Measurements from ENCODE around the gene INAFM1.
A peak's percentile ranks its signal among the peaks of the same experiment; 100 is the strongest.

The INAFM1 gene

GRCh38 chr19:47266401-47266941, 8.2 kb upstream of the INAFM1 start:
- H3K4me1 ChIP-seq = peaks cover 15% of the 10 kb centered on the region
- H3K27me3 ChIP-seq = no peaks in the 10 kb centered on the region
- no peak overlapping the region for H3K4me3 ChIP-seq
- no peak for TF ChIP-seq Cebpa-rat (IDR thresholded peaks at IDR 0.05)
- 0 out of 2 replicates have a peak, but pooled peaks cover 5% of the 10 kb centered on the region for H4K20me1 ChIP-seq
- no peak overlapping the region for H3K27ac ChIP-seq
- H3K9me3 ChIP-seq = no peaks in the 10 kb centered on the region
- H3K4me2 ChIP-seq = no peak overlapping the region
- no peak overlapping the region for H3K9ac ChIP-seq
- H3K36me3 ChIP-seq = peaks cover 94% of the 10 kb centered on the region

DNA sequence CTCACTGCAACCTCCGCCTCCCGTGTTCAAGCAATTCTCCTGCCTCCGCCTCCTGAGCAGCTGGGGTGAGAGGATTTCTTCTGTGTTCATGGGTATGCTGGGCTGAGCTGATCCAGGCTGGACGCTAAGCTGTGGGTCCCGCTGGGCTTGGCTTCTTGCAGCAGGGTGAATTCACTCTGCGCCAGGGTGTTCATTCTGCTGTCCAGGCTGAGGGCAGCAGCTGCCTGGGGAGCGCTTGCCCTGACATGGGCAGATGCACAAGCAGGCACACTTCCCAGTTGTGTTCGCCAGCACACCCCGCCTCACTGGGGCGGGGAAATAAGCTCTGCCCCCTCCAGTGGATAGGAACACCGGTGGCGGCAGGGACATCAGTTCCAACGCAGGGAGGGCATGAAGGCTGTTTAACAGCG, 7.3 kb upstream of the INAFM1 start:
- Histone ChIP-seq H3K9ac (no peak overlapping the region), H4K20me1 (0 out of 2 replicates have a peak, but pooled peaks cover 5% of the 10 kb centered on the region), H3K4me2 (no peak overlapping the region), H3K4me3 (no peak overlapping the region), H3K36me3 (peaks cover 90% of the 10 kb centered on the region), H3K27ac (no peak overlapping the region), H3K4me1 (peaks cover 11% of the 10 kb centered on the region), H3K27me3 (no peaks in the 10 kb centered on the region), H3K9me3 (no peaks in the 10 kb centered on the region)
- TF ChIP-seq Cebpa-rat (IDR thresholded peaks at IDR 0.05) = no peak

DNA sequence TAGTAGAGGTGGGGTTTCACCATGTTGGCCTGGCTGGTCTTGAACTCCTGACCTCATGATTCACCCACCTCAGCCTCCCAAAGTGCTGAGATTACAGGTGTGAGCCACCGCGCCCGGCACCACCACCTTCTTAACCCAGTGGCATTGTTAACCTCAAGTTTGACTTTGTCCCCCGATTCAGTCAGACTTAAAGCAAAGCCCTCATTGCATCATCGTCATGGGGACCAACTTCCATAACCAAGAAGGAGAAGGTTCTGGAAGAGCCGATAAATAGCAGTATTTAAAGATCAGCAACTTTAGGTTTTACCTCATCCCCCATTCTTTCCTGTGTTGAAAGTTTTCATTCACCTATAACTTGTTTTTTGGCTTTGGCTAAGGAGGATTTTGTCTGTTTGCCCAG, 6.7 kb upstream of the INAFM1 start:
- H3K27me3 ChIP-seq = no peaks in the 10 kb centered on the region
- no peak overlapping the region for H3K4me2 ChIP-seq
- peaks cover 11% of the 10 kb centered on the region for H3K4me1 ChIP-seq
- TF ChIP-seq Cebpa-rat (IDR thresholded peaks at IDR 0.05) = no peak
- H3K27ac ChIP-seq = no peak overlapping the region
- H3K9me3 ChIP-seq = no peaks in the 10 kb centered on the region
- H3K36me3 ChIP-seq = peaks cover 83% of the 10 kb centered on the region
- H4K20me1 ChIP-seq = 0 out of 2 replicates have a peak, but pooled peaks cover 5% of the 10 kb centered on the region
- H3K9ac ChIP-seq = no peak overlapping the region
- no peak overlapping the region for H3K4me3 ChIP-seq

GRCh38 chr19:47269596-47269995, 5.1 kb upstream of the INAFM1 start:
- peaks cover 71% of the 10 kb centered on the region for H3K36me3 ChIP-seq
- H3K27ac ChIP-seq = no peak overlapping the region
- H4K20me1 ChIP-seq = 0 out of 2 replicates have a peak, but pooled peaks cover 5% of the 10 kb centered on the region
- peaks cover 9% of the 10 kb centered on the region for H3K4me1 ChIP-seq
- no peak for TF ChIP-seq Cebpa-rat (IDR thresholded peaks at IDR 0.05)
- no peaks in the 10 kb centered on the region for H3K27me3 ChIP-seq
- no peak overlapping the region for H3K4me2 ChIP-seq
- no peak overlapping the region for H3K9ac ChIP-seq
- no peaks in the 10 kb centered on the region for H3K9me3 ChIP-seq
- no peak overlapping the region for H3K4me3 ChIP-seq

DNA sequence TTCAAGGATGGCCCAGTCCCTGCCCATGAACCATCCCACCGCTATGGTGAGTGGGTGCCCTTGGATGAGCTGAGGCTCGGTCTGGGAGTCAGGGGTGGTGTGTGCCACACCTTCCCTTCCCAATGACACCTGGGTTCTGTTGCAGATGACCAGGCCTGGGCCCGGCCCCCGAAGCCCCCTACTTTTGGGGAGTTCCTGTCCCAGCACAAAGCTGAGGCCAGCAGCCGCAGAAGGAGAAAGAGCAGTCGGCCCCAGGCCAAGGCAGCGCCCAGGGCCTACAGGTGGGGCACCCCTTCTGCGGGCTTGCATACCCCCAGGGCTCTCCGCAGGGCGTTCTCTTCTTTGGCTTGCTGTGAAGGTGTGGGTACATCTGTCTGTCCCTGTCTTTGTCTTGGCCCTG, 4.3 kb upstream of the INAFM1 start:
- no peak for TF ChIP-seq Cebpa-rat (IDR thresholded peaks at IDR 0.05)
- peaks cover 15% of the 10 kb centered on the region for H3K4me1 ChIP-seq
- no peak overlapping the region for H3K4me3 ChIP-seq
- H3K27ac ChIP-seq = no peak overlapping the region
- H3K9ac ChIP-seq = no peak overlapping the region
- H3K4me2 ChIP-seq = no peak overlapping the region
- peaks cover 7% of the 10 kb centered on the region for H3K27me3 ChIP-seq
- peaks cover 63% of the 10 kb centered on the region for H3K36me3 ChIP-seq
- no peaks in the 10 kb centered on the region for H3K9me3 ChIP-seq
- H4K20me1 ChIP-seq = peaks cover 11% of the 10 kb centered on the region

DNA sequence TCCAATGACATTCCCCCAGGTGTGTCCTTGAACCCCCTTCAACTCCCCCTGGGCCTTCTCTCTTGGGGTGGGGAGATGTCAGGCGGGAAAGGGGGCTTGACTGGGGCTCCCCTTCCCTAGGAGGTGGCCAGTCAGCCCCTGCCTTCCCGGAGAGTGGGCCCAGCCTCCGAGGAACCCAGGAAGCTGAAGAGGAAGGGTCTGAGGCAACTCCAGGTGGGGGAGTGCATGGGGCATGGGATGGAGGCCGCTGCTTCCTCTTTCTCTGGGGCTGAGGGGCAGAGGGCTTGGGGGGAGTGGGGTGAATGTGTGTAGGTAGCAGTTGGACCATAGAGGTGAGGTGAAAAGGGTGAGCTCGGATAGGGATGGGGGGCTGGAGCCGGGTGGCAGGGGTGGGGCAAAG, 2.7 kb upstream of the INAFM1 start:
- H3K4me2 ChIP-seq = no peak overlapping the region
- H3K9ac ChIP-seq = no peak overlapping the region
- H3K27ac ChIP-seq = no peak overlapping the region
- peaks cover 16% of the 10 kb centered on the region for H3K27me3 ChIP-seq
- no peaks in the 10 kb centered on the region for H3K9me3 ChIP-seq
- peaks cover 22% of the 10 kb centered on the region for H4K20me1 ChIP-seq
- H3K4me3 ChIP-seq = no peak overlapping the region
- H3K36me3 ChIP-seq = peaks cover 49% of the 10 kb centered on the region
- peaks cover 31% of the 10 kb centered on the region for H3K4me1 ChIP-seq
- TF ChIP-seq Cebpa-rat (IDR thresholded peaks at IDR 0.05) = no peak

GRCh38 chr19:47272448-47273312, 2.0 kb upstream of the INAFM1 start:
- H3K9ac ChIP-seq = peak overlapping the region; percentile 78
- H3K4me1 ChIP-seq = peaks cover 38% of the 10 kb centered on the region
- TF ChIP-seq Cebpa-rat (IDR thresholded peaks at IDR 0.05) = no peak
- peaks cover 16% of the 10 kb centered on the region for H3K27me3 ChIP-seq
- peak overlapping the region; percentile 74 for H3K4me3 ChIP-seq
- H3K4me2 ChIP-seq = peak overlapping the region; percentile 95
- peak overlapping the region; percentile 83 for H3K27ac ChIP-seq
- no peaks in the 10 kb centered on the region for H3K9me3 ChIP-seq
- peaks cover 22% of the 10 kb centered on the region for H4K20me1 ChIP-seq
- H3K36me3 ChIP-seq = peaks cover 42% of the 10 kb centered on the region

DNA sequence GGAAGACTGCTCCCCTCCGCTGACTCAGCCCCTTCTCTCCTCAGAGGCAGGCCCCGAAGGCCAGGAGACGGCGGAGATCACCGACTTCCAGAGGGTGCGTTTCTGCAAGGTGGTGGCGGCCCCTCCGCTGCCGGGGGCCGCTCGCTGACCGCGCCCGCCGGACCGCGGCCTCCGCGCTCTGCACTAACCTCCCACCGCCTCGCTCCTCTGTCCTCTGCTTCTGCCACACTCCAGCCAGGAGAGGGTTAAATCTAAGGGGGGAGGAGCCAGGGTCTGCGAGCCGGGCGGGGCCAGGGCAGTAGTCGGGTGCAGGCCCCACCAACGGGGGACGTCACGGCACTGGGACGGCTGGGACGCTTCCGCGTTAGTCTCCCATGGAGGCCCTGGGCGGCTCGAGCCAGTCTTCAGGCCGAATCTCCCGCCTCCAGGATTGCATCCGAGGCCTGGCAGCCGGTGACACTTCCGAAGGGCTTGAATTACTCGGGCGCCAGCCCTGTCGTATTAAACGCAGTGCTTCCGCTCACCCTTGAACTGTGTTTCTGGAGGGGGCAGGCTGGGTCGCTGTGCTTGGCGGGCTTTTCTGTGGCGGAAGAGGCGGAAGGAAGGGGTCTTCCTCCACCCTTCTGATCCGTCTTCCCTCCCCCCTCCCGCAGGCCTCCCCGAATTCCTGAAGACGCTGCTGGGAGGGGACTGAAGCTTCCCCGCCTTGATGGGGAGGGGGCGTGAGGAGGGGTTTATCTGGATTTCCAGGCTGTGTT, 1.2 kb upstream of the INAFM1 start:
- H3K9me3 ChIP-seq = no peaks in the 10 kb centered on the region
- H3K4me3 ChIP-seq = peak overlapping the region; percentile 74
- H3K4me2 ChIP-seq = peak overlapping the region; percentile 95
- peaks cover 22% of the 10 kb centered on the region for H4K20me1 ChIP-seq
- H3K36me3 ChIP-seq = peaks cover 34% of the 10 kb centered on the region
- TF ChIP-seq Cebpa-rat (IDR thresholded peaks at IDR 0.05) = no peak
- H3K4me1 ChIP-seq = peaks cover 46% of the 10 kb centered on the region
- H3K27me3 ChIP-seq = peaks cover 16% of the 10 kb centered on the region
- peak overlapping the region; percentile 83 for H3K27ac ChIP-seq
- peak overlapping the region; percentile 78 for H3K9ac ChIP-seq

DNA sequence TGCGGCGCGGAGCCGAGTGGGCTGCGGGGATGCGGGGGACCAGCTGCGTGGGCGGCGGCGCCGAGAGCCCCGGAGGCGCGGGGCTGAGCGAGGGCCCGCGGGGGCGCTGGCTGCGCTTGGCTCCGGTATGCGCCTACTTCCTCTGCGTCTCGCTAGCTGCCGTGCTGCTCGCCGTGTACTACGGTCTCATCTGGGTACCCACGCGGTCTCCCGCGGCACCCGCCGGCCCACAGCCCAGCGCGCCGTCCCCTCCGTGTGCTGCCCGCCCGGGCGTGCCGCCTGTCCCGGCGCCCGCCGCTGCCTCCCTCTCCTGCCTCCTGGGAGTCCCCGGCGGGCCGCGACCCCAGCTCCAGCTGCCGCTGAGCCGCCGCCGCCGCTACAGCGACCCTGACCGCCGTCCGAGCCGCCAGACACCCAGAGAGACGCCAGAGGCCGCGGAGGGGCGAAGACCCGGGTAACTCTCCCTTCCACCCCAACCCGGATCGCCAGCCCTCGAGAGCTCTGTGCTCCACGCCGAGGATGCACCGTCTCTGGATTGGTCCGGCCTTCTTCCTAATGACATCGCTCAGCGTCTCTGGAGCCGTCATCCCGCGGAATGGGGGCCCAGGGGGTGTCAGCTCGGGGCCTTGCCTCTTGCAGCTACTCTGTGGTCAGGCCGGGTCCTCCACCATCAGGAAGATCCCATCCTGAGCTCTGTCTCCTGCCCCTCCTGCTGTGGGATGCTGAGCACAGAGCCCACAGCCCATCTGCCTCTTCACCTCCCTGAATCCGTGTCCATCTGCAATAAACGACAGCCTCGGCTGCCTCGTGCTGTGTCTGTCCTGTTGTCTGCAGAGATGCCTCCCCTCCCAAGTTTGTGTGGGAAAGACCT, 441 bp downstream of the INAFM1 start:
- peaks cover 22% of the 10 kb centered on the region for H4K20me1 ChIP-seq
- H3K27ac ChIP-seq = peak overlapping the region; percentile 69
- peak overlapping the region; percentile 100 for H3K4me2 ChIP-seq
- H3K27me3 ChIP-seq = peaks cover 16% of the 10 kb centered on the region
- H3K9me3 ChIP-seq = no peaks in the 10 kb centered on the region
- peaks cover 17% of the 10 kb centered on the region for H3K36me3 ChIP-seq
- no peak for TF ChIP-seq Cebpa-rat (IDR thresholded peaks at IDR 0.05)
- peaks cover 52% of the 10 kb centered on the region for H3K4me1 ChIP-seq
- H3K9ac ChIP-seq = peak overlapping the region; percentile 82
- peak overlapping the region; percentile 78 for H3K4me3 ChIP-seq
